ENCODE results near the gene MYO5B.
"Not testable (repeated sequence)": the region's sequence is repeated elsewhere in the genome, so short reads cannot be mapped to it uniquely, and the experiment has no call there.

Gene MYO5B

DNA sequence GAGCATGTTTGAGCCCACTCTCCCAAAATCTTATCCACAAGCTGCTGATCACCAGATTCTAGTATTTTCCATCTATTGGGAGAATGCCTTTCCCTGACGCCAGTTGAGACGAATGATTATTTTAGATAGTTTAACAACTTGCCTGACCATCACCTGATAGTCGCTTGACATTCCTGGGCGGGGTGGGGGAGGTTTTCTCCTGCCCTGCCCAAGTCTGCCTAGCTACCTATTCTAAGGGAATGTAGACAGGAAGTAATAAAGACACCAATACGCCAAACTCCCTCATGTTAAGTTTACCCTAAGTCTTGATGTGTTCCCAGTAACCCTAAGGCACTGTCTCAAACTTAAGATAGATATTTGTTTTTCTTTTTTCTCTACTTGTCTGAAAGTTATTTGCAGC lies 377.0 kb downstream of the MYO5B start:
- DNase-seq: no peak

DNA sequence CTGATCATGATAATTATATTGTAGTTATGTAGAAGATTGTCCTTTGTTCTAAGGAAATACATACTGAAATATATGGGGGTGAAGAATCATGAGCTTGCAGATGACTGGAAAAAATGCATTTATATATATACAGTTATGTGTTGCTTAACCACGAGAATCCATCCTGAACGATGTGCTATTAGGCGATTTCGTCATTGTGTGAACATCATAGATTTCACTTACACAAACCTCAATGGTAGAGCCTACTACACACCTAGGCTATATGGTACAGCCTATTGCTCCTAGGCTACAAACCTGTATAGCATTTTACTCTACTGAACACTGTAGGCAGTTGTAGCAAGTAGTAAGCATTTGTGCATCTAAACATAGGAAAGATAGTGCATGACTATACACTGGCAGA lies 379.0 kb downstream of the MYO5B start:
- peak; percentile 15 for DNase-seq

DNA sequence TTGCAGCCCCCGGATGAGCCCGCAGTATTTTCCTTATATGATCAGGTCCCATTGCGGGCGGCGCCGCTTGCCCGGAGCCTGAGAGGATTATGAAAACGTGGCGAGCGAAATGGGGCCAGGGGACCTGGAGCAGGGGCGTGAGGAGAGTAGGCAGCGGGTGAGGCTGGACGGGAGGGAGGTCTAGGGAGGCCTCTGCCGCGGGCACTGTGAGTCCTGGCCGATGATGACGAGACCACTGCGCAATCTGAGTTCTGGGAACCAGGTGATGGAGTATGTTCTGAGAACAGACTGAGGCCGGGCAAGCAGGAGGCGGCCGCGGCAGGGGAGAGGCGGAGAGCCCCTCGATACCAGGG lies 380.8 kb downstream of the MYO5B start:
- DNase-seq: peak; percentile 47

DNA sequence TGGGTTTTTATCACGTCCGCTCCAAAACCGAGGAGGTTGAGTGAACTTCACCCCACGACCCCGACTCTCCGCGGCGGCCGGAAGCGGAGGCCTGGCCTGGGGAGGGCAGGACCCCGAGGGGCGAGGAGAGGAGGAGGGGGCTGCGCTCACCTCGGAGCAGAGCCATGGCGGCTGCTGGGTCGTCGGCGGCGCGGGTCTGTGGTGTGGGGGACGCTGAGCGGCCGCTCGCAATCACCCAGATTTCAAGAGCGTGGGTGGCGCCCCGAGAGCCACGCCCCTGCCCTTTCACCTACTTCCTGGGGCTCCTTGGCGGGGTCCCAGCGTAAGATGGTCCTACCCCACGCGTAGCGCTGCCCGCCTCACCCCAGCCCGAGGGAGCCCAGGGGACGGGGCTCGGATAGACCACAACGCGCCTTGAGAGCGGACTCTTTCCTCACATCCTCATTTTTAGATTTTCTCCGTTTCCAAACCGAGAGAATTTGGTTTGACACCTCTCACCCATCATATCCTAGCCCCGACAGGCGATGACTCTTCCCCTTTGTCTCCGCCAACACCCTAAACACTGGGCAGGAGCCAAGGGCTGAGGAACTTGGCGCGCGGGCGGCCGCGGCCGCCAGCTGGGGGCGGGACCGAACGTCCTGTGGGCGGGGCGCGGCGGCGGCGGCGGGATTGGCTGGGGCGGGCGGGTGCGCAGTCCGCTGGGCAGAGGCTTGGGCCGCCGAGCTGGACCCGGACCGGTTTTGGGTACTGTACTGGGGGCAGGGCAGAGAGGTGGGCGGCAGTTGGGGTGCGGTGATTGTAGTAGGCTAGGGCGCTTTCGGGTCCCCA lies 381.4 kb downstream of the MYO5B start, which contains the start of gene ACAA2:
ACAA2 (minus strand) TSS at position 215 of the 828 bp plus-strand sequence; CDS start at position 166, 49 bp downstream.
- peak; percentile 91 for DNase-seq

DNA sequence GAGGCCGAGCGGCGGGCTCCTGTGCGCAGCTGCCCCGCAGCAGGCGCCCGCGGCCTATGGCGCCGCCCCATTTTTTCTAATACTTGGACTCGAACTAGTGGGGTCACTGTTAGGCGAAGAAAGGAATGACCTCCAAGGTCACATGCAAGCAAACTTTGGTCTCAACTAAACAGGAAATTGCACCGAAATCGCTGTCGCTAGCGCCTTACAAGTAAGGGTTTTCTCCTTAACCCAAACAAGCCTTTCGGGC lies 382.0 kb downstream of the MYO5B start:
- peak; percentile 26 for DNase-seq

DNA sequence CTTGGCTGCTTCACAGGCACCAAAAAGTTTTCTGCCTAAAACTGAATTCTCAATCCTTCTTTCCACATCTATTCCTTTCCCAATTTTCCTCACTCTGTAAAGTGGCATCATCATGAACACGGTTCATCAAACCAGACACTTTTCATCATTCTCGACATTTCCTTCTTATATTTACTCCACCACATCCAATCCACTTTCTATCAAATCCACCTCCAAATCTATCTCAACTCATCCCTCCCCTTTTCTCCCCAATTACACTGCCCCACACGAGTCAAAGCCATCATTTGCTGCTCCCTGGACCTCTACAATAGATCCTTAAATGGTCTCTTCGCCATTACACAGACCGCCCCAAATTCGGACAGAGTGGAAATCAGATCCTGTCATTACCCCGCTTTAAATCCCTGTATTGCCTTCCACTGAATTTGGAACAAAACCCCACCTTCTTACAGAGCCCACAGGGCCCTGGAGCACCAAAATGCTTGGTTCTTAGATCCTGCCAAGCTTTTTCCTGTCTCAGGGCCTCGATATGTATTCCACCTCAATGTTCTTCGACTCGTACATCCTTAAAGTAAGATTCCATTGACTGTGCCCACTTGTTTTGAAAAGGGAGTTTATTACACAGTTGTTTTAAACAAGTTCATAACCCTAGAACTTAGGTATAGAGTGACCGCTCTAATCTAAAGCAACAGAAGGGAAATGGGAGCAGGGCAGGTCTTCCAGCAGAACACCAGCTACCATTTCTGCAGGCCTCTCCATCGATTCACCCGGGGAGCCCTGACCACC lies 382.5 kb downstream of the MYO5B start:
- DNase-seq: peak; percentile 6

DNA sequence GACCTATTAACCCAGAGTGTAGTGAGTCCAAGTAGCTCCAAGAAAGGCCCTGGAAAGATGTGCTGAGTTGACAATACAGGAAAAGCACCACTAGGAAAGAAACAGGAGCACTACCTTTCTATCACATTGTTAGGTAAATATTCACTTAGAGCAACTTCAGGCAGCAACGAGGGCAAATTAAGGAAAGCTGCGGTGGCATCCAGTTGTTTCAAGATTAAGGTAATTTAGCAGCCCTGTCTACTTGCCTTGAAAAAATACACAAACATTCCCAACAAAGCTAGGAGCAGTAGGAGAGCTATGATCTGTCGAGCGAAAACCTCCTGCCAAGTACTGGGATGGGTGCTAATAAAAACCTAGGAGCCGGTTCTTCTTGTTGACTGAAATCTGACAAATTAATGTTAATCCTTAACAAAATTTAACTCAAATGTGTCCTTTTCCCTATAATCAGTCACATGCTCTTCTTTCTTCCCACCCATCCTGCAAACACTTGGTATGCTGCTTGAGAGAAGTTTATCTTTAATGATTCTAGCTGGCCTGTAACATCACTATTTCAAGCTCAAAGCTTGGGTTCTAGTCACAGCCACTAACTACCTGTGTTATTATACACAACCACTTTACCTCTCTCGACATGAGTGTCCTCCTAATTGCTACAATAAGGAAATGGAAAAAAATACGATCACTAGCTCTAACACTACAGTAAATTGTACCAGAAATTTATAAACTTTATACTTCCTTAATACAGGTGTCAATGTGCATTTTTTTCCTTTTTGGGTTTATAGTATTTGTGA lies 383.6 kb downstream of the MYO5B start:
- DNase-seq: no peak

DNA sequence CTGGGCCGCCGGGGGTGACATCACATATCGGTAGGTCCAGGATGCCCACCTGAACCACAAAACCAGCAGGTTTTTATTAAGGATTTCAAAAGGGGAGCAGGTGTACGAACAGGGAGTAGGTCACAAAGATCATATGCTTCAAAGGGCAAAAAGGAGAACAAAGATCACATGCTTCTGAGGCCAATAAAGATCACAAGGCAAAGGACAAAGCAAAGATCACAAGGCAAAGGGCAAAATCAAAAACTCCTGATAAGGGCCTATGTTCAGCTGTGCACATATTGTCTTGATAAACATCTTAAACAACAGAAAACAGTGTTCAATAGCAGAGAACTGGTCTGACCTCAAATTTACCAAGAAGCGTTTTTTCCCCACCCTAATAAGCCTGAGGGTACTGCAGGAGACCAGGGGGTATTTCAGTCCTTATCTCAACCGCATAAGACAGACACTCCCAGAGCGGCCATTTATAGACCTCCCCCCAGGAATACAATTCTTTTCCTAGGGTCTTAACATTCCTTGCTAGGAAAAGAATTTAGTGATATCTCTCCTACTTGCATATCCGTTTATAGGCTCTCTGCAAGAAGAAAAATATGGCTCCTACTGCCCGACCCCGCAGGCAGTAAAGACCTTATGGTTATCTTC lies 386.3 kb downstream of the MYO5B start:
- DNase-seq: not testable (repeated sequence)

DNA sequence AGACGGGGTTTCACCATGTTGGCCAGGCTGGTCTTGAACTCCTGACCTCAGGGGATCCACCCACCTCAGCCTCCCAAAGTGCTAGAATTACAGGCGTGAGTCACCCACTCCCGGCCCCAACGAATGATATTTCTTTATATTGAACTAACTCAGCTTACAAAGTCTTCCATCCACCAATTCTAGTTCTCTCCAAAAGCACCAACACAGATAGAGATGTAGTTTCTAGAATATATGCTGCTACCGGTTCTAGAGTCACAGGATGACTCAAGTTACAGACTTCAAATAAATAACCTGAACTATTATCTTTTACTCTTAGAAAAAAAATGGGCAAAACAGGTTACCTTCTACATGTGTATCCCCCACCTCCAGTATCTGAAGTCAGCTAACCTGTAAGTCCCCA lies 390.9 kb downstream of the MYO5B start:
- DNase-seq: no peak

DNA sequence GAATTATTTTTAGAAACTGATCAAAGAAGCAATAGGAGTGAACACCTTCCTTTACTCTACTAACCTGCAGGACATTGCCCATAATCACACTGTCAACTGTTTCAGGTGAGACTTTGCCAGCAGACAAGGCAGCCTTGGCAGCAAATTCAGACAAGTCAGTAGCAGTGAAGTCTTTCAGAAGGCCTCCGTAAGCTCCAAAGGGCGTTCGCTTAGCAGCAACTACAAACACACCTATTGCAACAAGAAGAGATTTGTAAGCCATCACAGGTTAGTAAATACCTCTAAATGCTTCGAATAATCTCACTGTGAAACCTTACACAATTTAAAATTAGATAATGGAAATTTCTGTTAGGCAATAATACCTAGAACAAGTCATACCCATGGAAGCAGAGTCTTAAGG lies 392.3 kb downstream of the MYO5B start:
- no peak for DNase-seq

DNA sequence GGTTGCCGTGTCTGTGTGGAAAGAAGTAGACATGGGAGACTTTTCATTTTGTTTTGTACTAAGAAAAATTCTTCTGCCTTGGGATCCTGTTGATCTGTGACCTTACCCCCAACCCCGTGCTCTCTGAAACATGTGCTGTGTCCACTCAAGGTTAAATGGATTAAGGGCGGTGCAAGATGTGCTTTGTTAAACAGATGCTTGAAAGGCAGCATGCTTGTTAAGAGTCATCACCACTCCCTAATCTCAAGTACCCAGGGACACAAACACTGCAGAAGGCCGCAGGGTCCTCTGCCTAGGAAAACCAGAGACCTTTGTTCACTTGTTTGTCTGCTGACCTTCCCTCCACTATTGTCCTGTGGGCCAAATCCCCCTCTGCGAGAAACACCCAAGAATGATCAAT lies 394.5 kb downstream of the MYO5B start:
- not testable (repeated sequence) for DNase-seq

DNA sequence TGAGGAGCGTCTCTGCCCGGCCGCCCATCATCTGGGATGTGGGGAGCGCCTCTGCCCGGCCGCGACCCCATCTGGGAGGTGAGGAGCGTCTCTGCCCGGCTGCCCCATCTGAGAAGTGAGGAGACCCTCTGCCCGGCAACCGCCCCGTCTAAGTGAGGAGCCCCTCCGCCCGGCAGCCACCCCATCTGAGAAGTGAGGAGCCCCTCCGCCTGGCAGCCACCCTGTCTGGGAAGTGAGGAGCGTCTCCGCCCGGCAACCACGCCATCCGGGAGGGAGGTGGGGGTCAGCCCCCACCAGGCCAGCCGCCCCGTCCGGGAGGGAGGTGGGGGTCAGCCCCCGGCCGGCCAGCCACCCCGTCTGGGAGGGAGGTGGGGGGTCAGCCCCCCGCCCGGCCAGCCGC lies 395.1 kb downstream of the MYO5B start:
- DNase-seq: not testable (repeated sequence)

DNA sequence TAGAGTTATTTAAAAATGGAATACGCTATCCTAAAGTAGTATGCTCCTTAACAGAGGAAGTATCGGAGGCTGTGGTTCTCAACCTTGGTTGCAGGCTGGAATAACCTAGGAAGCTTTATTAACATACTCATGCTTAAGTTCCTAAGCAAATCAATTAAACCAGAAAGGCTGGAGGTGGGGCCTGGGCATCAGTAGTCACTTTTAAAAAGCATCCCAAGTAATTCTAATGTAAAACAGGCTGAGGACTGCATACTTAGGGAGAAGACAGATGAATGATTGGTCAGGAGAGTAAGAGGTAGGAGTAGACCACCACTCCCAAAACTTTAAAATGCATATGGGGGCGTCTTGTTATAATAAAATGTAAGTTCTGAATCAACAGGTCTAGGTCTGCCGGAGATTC lies 396.9 kb downstream of the MYO5B start:
- no peak for DNase-seq

DNA sequence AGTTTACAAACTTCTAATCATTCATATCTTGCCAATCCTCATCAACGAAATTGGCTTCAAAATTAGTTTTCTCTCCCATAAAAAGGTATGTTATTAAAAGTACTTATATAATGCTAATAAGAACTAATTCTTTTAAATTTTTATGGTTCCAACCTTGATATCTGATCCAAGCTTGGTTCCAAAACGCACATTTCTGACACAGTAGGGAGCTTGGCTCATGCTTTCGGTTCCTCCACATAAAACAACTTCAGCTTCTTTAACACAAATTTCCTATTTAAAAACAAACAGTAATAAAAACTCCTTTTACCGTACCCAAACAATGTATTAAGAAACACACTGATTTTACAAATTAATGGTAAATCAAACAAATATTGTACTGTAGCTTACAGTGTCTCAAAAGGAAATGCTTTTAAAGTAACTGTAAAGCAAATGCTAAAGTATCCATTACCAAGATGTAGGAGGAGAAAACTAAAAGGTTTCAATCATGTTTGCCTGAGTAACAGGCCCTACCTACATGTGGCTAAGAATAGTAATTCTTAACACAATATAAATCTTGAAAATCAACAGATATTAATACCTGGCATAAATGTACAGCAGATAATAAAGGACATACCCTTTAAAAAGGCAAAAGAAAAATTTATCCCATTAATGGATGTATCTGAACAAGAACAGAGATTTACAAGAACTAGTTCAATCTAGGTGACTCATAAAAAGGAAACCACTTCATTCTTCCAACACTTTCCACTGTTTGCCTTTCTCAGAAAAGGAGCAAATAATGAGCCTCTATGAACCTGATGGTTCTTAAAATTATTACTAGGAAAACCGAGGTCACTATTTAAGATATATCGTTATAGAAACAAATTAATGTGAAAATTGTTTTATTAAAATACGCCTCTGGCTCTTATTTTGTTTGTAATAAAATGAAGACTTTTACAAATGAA lies 399.1 kb downstream of the MYO5B start:
- DNase-seq: no peak

DNA sequence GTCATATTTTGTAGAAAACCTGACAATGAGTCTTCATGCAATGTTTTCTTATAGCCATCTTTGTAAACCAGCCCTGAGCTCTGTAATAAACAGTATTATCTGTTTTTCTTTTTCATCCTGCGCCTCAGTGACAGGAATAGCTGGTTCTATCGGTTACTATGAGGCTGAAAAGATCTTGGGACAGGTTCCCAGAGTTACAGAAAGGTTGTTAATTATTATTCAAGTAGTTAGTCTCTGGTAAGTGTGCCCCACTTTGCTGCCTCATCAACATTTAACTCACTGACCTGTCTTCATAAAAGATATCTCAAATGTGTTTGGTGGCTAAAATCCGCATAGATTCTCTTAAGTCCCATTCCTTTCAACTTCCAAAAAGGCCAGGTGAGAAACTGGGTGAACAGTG lies 400.2 kb downstream of the MYO5B start:
- DNase-seq: no peak

DNA sequence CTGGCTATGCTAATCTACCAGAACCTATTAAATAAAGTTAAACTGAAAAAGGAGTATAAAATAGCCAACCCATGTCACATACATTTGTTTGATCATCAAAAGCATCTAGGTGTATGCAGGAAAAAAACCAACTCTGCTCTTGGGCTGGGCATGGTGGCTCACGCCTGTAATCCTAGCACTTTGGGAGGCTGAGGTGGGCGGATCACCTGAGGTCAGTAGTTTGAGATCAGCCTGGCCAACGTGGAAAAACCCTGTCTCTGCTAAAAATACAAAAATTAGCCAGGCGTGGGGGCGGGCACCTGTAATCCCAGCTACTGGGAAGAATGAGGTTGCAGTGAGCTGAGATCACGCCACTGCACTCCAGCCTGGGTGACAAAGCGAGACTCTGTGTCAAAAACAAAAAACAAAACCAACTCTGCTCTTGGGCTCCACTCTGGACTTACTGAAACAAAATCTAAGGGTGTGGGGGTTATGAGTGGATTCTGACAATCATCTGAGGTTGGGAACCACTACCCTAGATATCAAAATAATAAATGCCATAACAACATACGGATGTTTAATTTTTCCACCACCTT lies 405.3 kb downstream of the MYO5B start:
- not testable (repeated sequence) for DNase-seq

DNA sequence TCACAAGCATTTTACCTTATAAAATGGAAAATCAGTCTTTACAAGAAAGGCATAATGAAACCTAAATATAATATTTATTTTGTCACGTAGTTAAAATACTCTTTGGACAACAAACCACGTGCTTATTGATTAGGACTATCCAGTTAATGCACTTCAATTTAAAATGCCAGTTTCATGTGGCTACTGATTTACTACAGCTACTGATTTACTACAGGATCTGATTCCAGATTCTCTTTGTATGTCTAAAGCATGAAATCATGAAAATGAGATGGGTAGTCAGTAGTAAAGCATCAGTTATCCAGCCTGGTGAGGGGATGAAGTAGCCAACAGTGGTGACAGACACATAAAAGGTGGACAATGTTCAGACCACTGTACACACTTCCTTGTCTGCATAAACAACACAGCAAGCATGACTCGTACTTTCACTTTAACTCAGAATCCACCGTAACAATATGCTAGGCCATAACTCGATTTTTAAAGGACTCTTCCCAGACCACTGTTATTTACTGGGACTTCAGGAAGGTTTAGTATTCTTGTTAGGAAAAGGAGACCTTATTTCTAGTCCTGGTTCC lies 406.5 kb downstream of the MYO5B start:
- DNase-seq: no peak

DNA sequence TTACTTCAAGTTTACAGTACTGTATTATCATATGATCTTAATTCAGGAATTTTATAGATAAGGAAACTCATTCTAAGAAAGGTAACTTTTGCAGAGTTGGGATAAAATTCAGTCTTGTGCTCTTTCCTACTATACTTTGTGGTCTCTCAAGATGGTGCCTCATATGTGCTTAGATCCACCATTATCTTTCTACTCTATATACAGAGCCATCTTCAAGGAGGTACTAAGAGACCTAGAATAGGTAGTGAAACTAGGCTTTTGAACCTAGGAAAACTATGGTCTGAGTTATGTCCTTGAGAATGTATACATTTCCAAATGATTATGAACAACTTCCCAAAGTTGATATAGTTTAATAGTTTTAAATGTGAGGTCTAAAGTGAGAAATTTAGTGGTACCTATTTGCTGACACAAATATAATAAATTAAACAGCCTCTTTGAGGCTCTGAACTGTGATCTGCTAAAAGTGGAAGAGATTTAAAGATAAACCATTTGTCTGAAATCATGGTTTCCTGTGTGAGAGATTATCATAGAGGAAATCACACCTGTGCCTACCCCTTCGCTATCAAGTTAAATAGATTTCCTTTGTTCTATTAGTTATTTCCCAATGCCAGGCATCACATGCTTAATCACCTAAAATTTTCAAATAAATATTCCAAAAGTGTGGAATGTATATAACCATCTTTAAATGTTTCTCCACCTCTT lies 408.8 kb downstream of the MYO5B start:
- DNase-seq: no peak

DNA sequence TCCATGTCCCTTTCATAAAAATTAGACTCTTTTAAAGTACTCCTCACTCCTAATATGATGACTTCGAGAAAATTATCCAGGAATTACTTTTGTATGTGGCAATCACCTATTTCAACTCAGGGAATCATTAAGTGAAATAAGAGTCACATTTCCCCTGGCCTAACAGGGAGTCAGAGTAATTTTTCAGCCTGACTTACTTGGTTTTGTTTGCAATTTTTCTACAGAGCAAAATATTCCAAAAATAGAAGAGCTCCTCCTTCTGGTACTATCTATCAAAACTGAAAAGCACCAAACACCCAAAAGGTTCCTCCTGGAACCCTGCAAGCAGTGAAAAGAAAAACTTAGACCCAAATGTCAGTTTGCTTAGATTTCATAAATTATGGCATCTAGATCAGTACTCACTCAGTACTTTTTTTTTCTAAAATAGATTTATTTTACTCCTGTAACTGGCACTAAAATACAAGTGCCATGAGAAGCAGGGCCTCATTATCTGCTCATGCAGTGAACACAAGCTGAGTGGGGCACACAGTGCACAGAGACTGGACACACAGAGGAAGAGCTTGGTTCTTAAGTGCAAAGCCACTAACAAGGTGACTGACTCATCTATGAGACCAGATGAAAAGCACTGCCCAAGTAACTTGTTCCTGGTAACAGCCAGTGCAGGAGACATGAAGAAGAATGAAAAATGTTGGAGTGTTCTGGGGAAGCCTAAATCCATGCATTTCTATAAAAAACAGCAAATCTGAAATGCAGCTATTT lies 410.3 kb downstream of the MYO5B start:
- peak; percentile 21 for DNase-seq

DNA sequence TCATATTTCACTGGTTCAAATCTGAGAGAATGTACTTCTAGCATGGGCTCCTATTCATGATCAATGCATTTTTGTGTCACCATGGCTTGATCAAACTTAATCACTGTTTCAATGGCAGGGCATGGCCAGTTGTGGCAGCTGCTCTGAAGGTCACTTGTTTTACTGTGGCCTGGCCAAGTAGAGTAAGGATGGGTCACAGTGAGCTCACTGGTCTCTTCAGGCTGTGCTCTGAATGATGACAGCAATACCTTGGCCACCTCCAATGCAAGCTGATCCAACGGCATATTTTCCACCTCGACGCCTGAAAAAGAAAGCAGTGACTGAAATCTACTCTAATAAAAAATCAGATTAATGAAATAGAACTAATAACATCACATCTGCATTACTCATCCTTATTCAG lies 411.3 kb downstream of the MYO5B start:
- DNase-seq: not testable (repeated sequence)
